KMS-11 (cell line): ENCODE data around the gene DLG5.

Experiments used
- H2AFZ ChIP-seq: fragments of 200-600 bp; sonication (generic); 2 replicates; pipeline ENCODE4 v1.6.1; 2016; ENCODE audit warnings: antibody characterized with exemption, mixed run types, low read depth
- H3K27ac ChIP-seq: fragments of 200-600 bp; sonication (generic); 2 replicates; pipeline ENCODE4 v1.6.1; 2016; ENCODE audit warnings: mild to moderate bottlenecking, mixed run types
- H3K27me3 ChIP-seq: fragments of 200-600 bp; sonication (generic); 2 replicates; pipeline ENCODE4 v1.6.1; 2017; ENCODE audit warnings: mild to moderate bottlenecking, low read depth, mixed run types, moderate library complexity; ENCODE audit not compliant: insufficient read depth
- H3K36me3 ChIP-seq: fragments of 200-600 bp; sonication (generic); 2 replicates; pipeline ENCODE4 v1.6.1; 2017; ENCODE audit warnings: mild to moderate bottlenecking, mixed run types; ENCODE audit not compliant: insufficient read depth
- H3K4me1 ChIP-seq: fragments of 200-600 bp; sonication (generic); 2 replicates; pipeline ENCODE4 v1.6.1; 2016; ENCODE audit warnings: mild to moderate bottlenecking, low read depth, mixed run types; ENCODE audit not compliant: poor library complexity, severe bottlenecking
- H3K4me2 ChIP-seq: fragments of 200-600 bp; sonication (generic); 2 replicates; pipeline ENCODE4 v1.7.0; 2016; ENCODE audit warnings: mild to moderate bottlenecking, mixed run types
- H3K4me3 ChIP-seq: fragments of 200-600 bp; sonication (generic); IDR thresholded peaks from 2 replicates; pipeline ENCODE4 v1.6.1; 2017; ENCODE audit warnings: low read depth, low read length, mixed read lengths; ENCODE audit not compliant: insufficient read depth
- H3K79me2 ChIP-seq: fragments of 200-600 bp; sonication (generic); 2 replicates; pipeline ENCODE4 v1.6.1; 2016; ENCODE audit warnings: low read depth, mixed run types; ENCODE audit not compliant: insufficient read depth
- H3K9ac ChIP-seq: fragments of 200-600 bp; sonication (generic); 2 replicates; pipeline ENCODE4 v1.6.1; 2016; ENCODE audit warnings: mild to moderate bottlenecking, mixed run types
- H4K20me1 ChIP-seq: fragments of 200-600 bp; sonication (generic); 2 replicates; pipeline ENCODE4 v1.6.1; 2016; ENCODE audit warnings: mild to moderate bottlenecking, mixed run types; ENCODE audit not compliant: insufficient read depth
- CTCF ChIP-seq: fragments of 200-600 bp; sonication (generic); conservative IDR thresholded peaks from 2 replicates; pipeline ENCODE4 v1.6.1; 2017; ENCODE audit warnings: low read depth, mild to moderate bottlenecking, antibody characterized with exemption, low read length, moderate library complexity, mixed read lengths

DLG5 gene

GRCh38 chr10:77812741-77813140 lies 113.8 kb downstream of the DLG5 start:
- no peaks in the 10 kb centered on the region for H4K20me1 ChIP-seq
- H3K9ac ChIP-seq: no peak overlapping the region
- H3K27ac ChIP-seq: no peak overlapping the region
- TF ChIP-seq CTCF: no peak
- no peak overlapping the region for H3K4me3 ChIP-seq
- no peak overlapping the region for H2AFZ ChIP-seq
- H3K4me1 ChIP-seq: no peaks in the 10 kb centered on the region
- H3K27me3 ChIP-seq: no peaks in the 10 kb centered on the region
- no peak overlapping the region for H3K4me2 ChIP-seq
- no peaks in the 10 kb centered on the region for H3K79me2 ChIP-seq
- no peaks in the 10 kb centered on the region for H3K36me3 ChIP-seq

GRCh38 chr10:77811831-77812430 lies 114.6 kb downstream of the DLG5 start:
- Histone ChIP-seq H3K4me1 (no peaks in the 10 kb centered on the region), H2AFZ (no peak overlapping the region), H3K27ac (no peak overlapping the region), H3K27me3 (no peaks in the 10 kb centered on the region), H3K36me3 (no peaks in the 10 kb centered on the region), H3K79me2 (no peaks in the 10 kb centered on the region), H3K4me2 (no peak overlapping the region), H3K9ac (no peak overlapping the region), H4K20me1 (no peaks in the 10 kb centered on the region), H3K4me3 (no peak overlapping the region)
- TF ChIP-seq CTCF: no peak

GRCh38 chr10:77810446-77811335 lies 115.9 kb downstream of the DLG5 start:
- Histone ChIP-seq H3K36me3 (no peaks in the 10 kb centered on the region), H3K4me2 (no peak overlapping the region)
- no peak for TF ChIP-seq CTCF

GRCh38 chr10:77809336-77809735 lies 117.2 kb downstream of the DLG5 start:
- Histone ChIP-seq H3K4me3 (no peak overlapping the region), H3K9ac (no peak overlapping the region), H2AFZ (no peak overlapping the region), H3K27ac (no peak overlapping the region), H4K20me1 (no peaks in the 10 kb centered on the region), H3K4me1 (peaks cover 1% of the 10 kb centered on the region), H3K79me2 (no peaks in the 10 kb centered on the region), H3K36me3 (no peaks in the 10 kb centered on the region), H3K27me3 (no peaks in the 10 kb centered on the region), H3K4me2 (no peak overlapping the region)
- no peak for TF ChIP-seq CTCF

More at GRCh38 chr10:77810446-77811335, 115.9 kb downstream of the DLG5 start:
- H3K9ac ChIP-seq: no peak overlapping the region
- no peak overlapping the region for H2AFZ ChIP-seq
- H3K4me3 ChIP-seq: no peak overlapping the region
- H3K79me2 ChIP-seq: no peaks in the 10 kb centered on the region
- H3K4me1 ChIP-seq: no peaks in the 10 kb centered on the region
- H4K20me1 ChIP-seq: no peaks in the 10 kb centered on the region
- H3K27me3 ChIP-seq: no peaks in the 10 kb centered on the region
- no peak overlapping the region for H3K27ac ChIP-seq
